Ovary (tissue), 3 donors: Measurements from ENCODE around the gene COMMD10.

ENCODE experiments used
- CTCF ChIP-seq, 3 donors: fragments of 450-650 bp in 2 of 3; fragments of 200-600 bp in 1 of 3; IDR thresholded peaks; one replicate each; pipeline versions ENCODE4 v1.5.1 to v1.8.0; 2016 to 2022; ENCODE audit warnings: antibody characterized with exemption in 3 of 3, mild to moderate bottlenecking in 1 of 3
- EP300 ChIP-seq: sonication (generic); formaldehyde crosslinking; IDR thresholded peaks from one replicate; pipeline ENCODE4 v1.6.1; 2017; ENCODE audit warnings: antibody characterized with exemption
- POLR2A ChIP-seq: fragments of 450-650 bp; IDR thresholded peaks from one replicate; pipeline ENCODE4 v1.6.1; 2017; ENCODE audit warnings: antibody characterized with exemption, mild to moderate bottlenecking, moderate library complexity
- donor health status: DM: no; HTN: no; CAD: no.

DNA sequence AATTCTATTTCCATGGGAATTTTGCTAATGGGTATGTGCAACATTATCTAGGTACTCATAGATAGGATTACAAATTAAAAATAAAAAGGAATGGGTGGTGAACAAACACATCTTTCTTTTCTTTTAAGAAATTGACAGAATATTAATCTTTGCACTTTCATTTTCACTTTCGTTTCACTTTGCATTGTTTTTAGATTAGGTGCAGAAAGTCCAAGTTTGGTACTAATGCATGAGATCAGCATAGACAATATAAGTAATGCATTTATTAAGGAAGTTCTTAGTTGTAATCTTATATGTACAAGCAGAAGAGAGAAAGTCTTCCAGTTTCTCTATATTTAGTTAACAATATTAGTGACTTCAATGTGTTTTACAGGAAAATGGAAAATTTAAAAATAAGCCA lies 196.5 kb downstream of the COMMD10 start:
- TF ChIP-seq POLR2A (no peak), CTCF (IDR thresholded peaks at IDR 0.05) (no peak), EP300 (no peak)
